HepG2 (cell line): Measurements from ENCODE around the gene CARHSP1. TPM values are rescaled to one million over a fixed set of nuclear protein-coding genes. Genes with fewer than 3 reads are reported as not detected.
A peak's percentile ranks its signal among the peaks of the same experiment; 100 is the strongest.

ENCODE experiments used
- ATAC-seq: fragments of 200-7000 bp; cut with Tn5 transposase; 3 replicates; pipeline ENCODE4 v1.9.1; 2020; ENCODE audit warnings: mild to moderate bottlenecking, moderate library complexity
- BruUV-seq: library from RNA; stranded (reverse); fragments of 400-500 nt; replicated peaks from 2 replicates; lab custom pipeline; 2021; lab: Mats Ljungman, UMichigan
- CTCF ChIA-PET: fragments of 300-600 bp; formaldehyde crosslinking; extraction: SDS; loops from one replicate; lab custom pipeline; 2021; ENCODE audit warnings: low total read pairs, inconsistent platforms, low intra/inter-chr PET ratio; lab: Yijun Ruan, JAX
- POLR2A ChIA-PET: fragments of 350-600 bp; sonication (Branson Sonifier 250); formaldehyde crosslinking; loops from one replicate; lab custom pipeline; 2020; ENCODE audit warnings: antibody characterized with exemption, inconsistent platforms; lab: Yijun Ruan, JAX
- DNase-seq: peaks from one replicate; pipeline ENCODE4 v3.0.0-alpha.2; 2015; ENCODE audit warnings: low spot score
- FAIRE-seq: peaks from 3 replicates; lab custom pipeline; 2011; peaks lifted over from hg19 to GRCh38; lab: Jason Lieb, UNC
- H2AFZ ChIP-seq: one replicate; pipeline ENCODE4 v1.6.1; 2011; ENCODE audit warnings: low read length, inconsistent platforms
- H3K27ac ChIP-seq: fragments of 300-600 bp; 3 replicates; pipeline ENCODE4 v1.8.0; 2011; ENCODE audit warnings: mixed run types, mild to moderate bottlenecking, mixed read lengths, low read length, inconsistent platforms; ENCODE audit not compliant: insufficient read depth; ENCODE audit errors: extremely low read length
- H3K27me3 ChIP-seq, 2 experiments: fragments of 200-600 bp in 1 of 2; 2 replicates in 1 of 2; 3 replicates in 1 of 2; pipeline versions ENCODE4 v1.6.0 to v1.8.0; 2011; ENCODE audit warnings: low read length in 2 of 2, mild to moderate bottlenecking in 2 of 2, moderate library complexity in 2 of 2, inconsistent platforms in 1 of 2; ENCODE audit not compliant: insufficient read depth in 2 of 2, control insufficient read depth in 1 of 2
- H3K36me3 ChIP-seq, 2 experiments: fragments of 200-600 bp in 1 of 2; replicated peaks in 1 of 2; 2 replicates in 1 of 2; 3 replicates in 1 of 2; pipeline versions ENCODE4 v1.5.1 to v1.8.0; 2011; ENCODE audit warnings: low read length in 2 of 2, inconsistent platforms in 1 of 2; ENCODE audit not compliant: insufficient read depth in 2 of 2, control insufficient read depth in 1 of 2
- H3K4me1 ChIP-seq: 2 replicates; pipeline ENCODE4 v1.5.1; 2012; ENCODE audit warnings: low read length, inconsistent platforms; ENCODE audit not compliant: insufficient read depth
- H3K4me2 ChIP-seq: 2 replicates; pipeline ENCODE4 v1.6.0; 2011; ENCODE audit warnings: low read depth, low read length, inconsistent platforms
- H3K4me3 ChIP-seq, 3 experiments: fragments of 200-600 bp in 1 of 3; sonication (generic), shearing (Covaris generic) in 1 of 3; replicated peaks in 1 of 3; 2 replicates each; pipeline ENCODE4 v1.5.1; 2011 to 2016; ENCODE audit warnings: low read length in 3 of 3, inconsistent platforms in 2 of 3, low read depth in 2 of 3, mild to moderate bottlenecking in 2 of 3, control low read depth in 1 of 3, mixed read lengths in 1 of 3; ENCODE audit not compliant: insufficient read depth in 1 of 3
- H3K79me2 ChIP-seq: one replicate; pipeline ENCODE4 v1.6.1; 2011; ENCODE audit warnings: low read length, inconsistent platforms; ENCODE audit not compliant: insufficient read depth
- H3K9ac ChIP-seq: 2 replicates; pipeline ENCODE4 v1.6.0; 2011; ENCODE audit warnings: mild to moderate bottlenecking, low read depth, low read length, inconsistent platforms; ENCODE audit not compliant: insufficient read depth
- H3K9me3 ChIP-seq: 2 replicates; pipeline ENCODE4 v1.5.1; 2012; ENCODE audit warnings: mild to moderate bottlenecking, low read length
- H4K20me1 ChIP-seq: 2 replicates; pipeline ENCODE4 v1.6.0; 2011; ENCODE audit warnings: inconsistent platforms, mild to moderate bottlenecking, low read length, moderate library complexity; ENCODE audit not compliant: insufficient read depth
- ARNT2 ChIP-seq: sonication (generic); formaldehyde crosslinking; IDR thresholded peaks from 2 replicates; pipeline ENCODE4 v1.8.0; 2022; ENCODE audit warnings: mild to moderate bottlenecking, low read depth, missing genetic modification reagents, moderate library complexity
- ARNTL ChIP-seq: sonication (generic); formaldehyde crosslinking; IDR thresholded peaks from 2 replicates; pipeline ENCODE4 v1.4.0; 2020; ENCODE audit warnings: mild to moderate bottlenecking, missing genetic modification reagents
- BCL6 ChIP-seq: IDR thresholded peaks from 2 replicates; pipeline ENCODE4 v1.6.1; 2016; ENCODE audit warnings: missing genetic modification reagents, missing compliant biosample characterization
- MIXL1 ChIP-seq: IDR thresholded peaks from 2 replicates; pipeline ENCODE4 v1.6.1; 2016
- MLX ChIP-seq: IDR thresholded peaks from 2 replicates; pipeline ENCODE4 v1.6.1; 2016
- MXI1 ChIP-seq: IDR thresholded peaks from 3 replicates; pipeline ENCODE4 v1.6.1; 2012; ENCODE audit warnings: low read depth, low read length, inconsistent platforms, borderline replicate concordance
- POLR2AphosphoS5 ChIP-seq: IDR thresholded peaks from 2 replicates; pipeline ENCODE4 v1.6.1; 2012; ENCODE audit warnings: low read depth, low read length
- RBM22 ChIP-seq: fragments of 200-400 bp; formaldehyde crosslinking; optimal IDR thresholded peaks from 2 replicates; pipeline ENCODE3; 2017; ENCODE audit warnings: mild to moderate bottlenecking, low read length, moderate library complexity
- STAT6 ChIP-seq: sonication (generic); formaldehyde crosslinking; IDR thresholded peaks from 2 replicates; pipeline ENCODE4 v1.4.0; 2020; ENCODE audit warnings: missing genetic modification reagents, mild to moderate bottlenecking, borderline replicate concordance
- ZBTB33 ChIP-seq: sonication (generic); formaldehyde crosslinking; IDR thresholded peaks from 2 replicates; pipeline ENCODE4 v1.4.0; 2020; ENCODE audit warnings: missing genetic modification reagents
- ZFP90 ChIP-seq: sonication (generic); formaldehyde crosslinking; IDR thresholded peaks from 2 replicates; pipeline ENCODE4 v1.8.0; 2022; ENCODE audit warnings: missing genetic modification reagents, mild to moderate bottlenecking, inconsistent platforms, borderline replicate concordance
- ZNF263 ChIP-seq: sonication (generic); formaldehyde crosslinking; IDR thresholded peaks from 2 replicates; pipeline ENCODE4 v1.4.0; 2020; ENCODE audit warnings: missing genetic modification reagents
- ZNF331 ChIP-seq: sonication (generic); formaldehyde crosslinking; IDR thresholded peaks from 2 replicates; pipeline ENCODE4 v1.4.0; 2020; ENCODE audit warnings: missing genetic modification reagents
- ZNF441 ChIP-seq: sonication (generic); formaldehyde crosslinking; IDR thresholded peaks from 2 replicates; pipeline ENCODE4 v1.7.0; 2021; ENCODE audit warnings: missing genetic modification reagents, borderline replicate concordance
- ZNF570 ChIP-seq: sonication (generic); formaldehyde crosslinking; IDR thresholded peaks from 2 replicates; pipeline ENCODE4 v1.4.0; 2020; ENCODE audit warnings: mild to moderate bottlenecking, missing genetic modification reagents, borderline replicate concordance
- ZNF816 ChIP-seq: sonication (generic); formaldehyde crosslinking; IDR thresholded peaks from 2 replicates; pipeline ENCODE4 v1.8.0; 2022; ENCODE audit warnings: missing genetic modification reagents, mild to moderate bottlenecking, borderline replicate concordance
- WGBS: methylation state at CpG from one replicate; pipeline ENCODE4 v1.1.6; 2017; ENCODE audit warnings: low lambda C conversion rate; 5-methylcytosine and 5-hydroxymethylcytosine counted together
- in situ Hi-C: cut with HindIII; loops from 2 replicates; pipeline ENCODE4 v1.10.0; 2017; ENCODE audit warnings: low pct_unique_long_range_greater_than_20kb; ENCODE audit not compliant: extremely low pct_ligation_motif_present
- intact Hi-C: fragments of 100-400 bp; cut with micrococcal nuclease; formaldehyde crosslinking; loops from one replicate; pipeline ENCODE4 v1.10.0; 2022; ENCODE audit not compliant: unreplicated experiment
- polyA plus RNA-seq, 8 experiments: library from polyadenylated mRNA; depleted of rRNA in 3 of 8; stranded (reverse) in 7 of 8; unstranded in 1 of 8; fragments of >200 nt; fragmentation: Illumina TruSeq in 4 of 8; extraction: Trizol in 4 of 8; gene quantifications; 2 replicates each; pipeline versions ENCODE4 v1.2.1 to v1.2.3, GENCODE V29; 2011 to 2016; ENCODE audit warnings: low read depth in 4 of 8, missing spikeins in 1 of 8, mixed read lengths in 1 of 8; ENCODE audit not compliant: insufficient read depth in 1 of 8
- total RNA-seq, 5 experiments: library from RNA; depleted of rRNA; stranded (reverse); fragments of >200 nt; fragmentation: Illumina TruSeq; extraction: Trizol; gene quantifications; 2 replicates each; pipeline ENCODE4 v1.2.3, GENCODE V29; 2016; ENCODE audit warnings: low read depth in 1 of 5

Gene CARHSP1
- total and polyA plus RNA-seq, 2 of the 13 experiments (the other 11 are each of a cell fraction or from before 2014, with no cell fraction given) = 173 to 345 TPM

GRCh38 chr16:8905795-8906591 lies 37.2 kb upstream of the CARHSP1 start (continued):
- TF ChIP-seq STAT6 (0 out of 2 replicates have a peak, but pooled peaks have one; percentile 37), RBM22 (peak; percentile 88), ARNT2 (CRISPR knock-in tag) (no peak), ZNF331 (CRISPR knock-in tag) (no peak), MLX (CRISPR knock-in tag) (no peak), ZNF570 (CRISPR knock-in tag) (no peak), ZFP90 (CRISPR knock-in tag) (no peak)

- intact Hi-C loops = loop anchor here (1.0 to 5.0 kb wide), 3 partner anchors 103 to 232 kb away; no protein-coding TSS in a partner anchor
- WGBS = 93% methylated on average over 13 of the region's 13 CpGs
- FAIRE-seq = peak; percentile 34
- ATAC-seq = peak; percentile 81
- BruUV-seq = no TSS peak
- H4K20me1 ChIP-seq = peaks cover 11% of the 10 kb centered on the region; the same call in 1 of the 2 replicates
- H3K4me2 ChIP-seq = no peak overlapping the region
- H3K36me3 ChIP-seq = peaks cover 60 to 95% of the 10 kb centered on the region in 2 experiments
- H3K9me3 ChIP-seq = no peaks in the 10 kb centered on the region
- H3K27me3 ChIP-seq = no peaks in the 10 kb centered on the region
- no peaks in the 10 kb centered on the region for H3K79me2 ChIP-seq
- in situ Hi-C loops = no loop called here
- no peak overlapping the region for H3K4me3 ChIP-seq
- H3K27ac ChIP-seq = no peak overlapping the region
- POLR2A ChIA-PET = no interaction called here
- no peak overlapping the region for H3K9ac ChIP-seq
- CTCF ChIA-PET = interaction anchor here (1.4 to 2.5 kb wide), 4 partner anchors 31 to 230 kb away, joined by 7 to 20 read pairs (median 9); no protein-coding TSS in a partner anchor
- peak; percentile 59 for DNase-seq
- no peak overlapping the region for H2AFZ ChIP-seq
- H3K4me1 ChIP-seq = no peaks in the 10 kb centered on the region
- TF ChIP-seq MIXL1 (0 out of 2 replicates have a peak, but pooled peaks have one; percentile 47), MXI1 (no peak), ZNF441 (CRISPR knock-in tag) (no peak), ZNF816 (CRISPR knock-in tag) (no peak), ZNF263 (CRISPR knock-in tag) (no peak), ARNTL (CRISPR knock-in tag) (no peak), BCL6 (0 out of 2 replicates have a peak, but pooled peaks have one; percentile 38), POLR2AphosphoS5 (peak; percentile 31), ZBTB33 (peak; percentile 55; the same call in 1 of the 2 replicates)
Measured at GRCh38 chr16:8905168-8905762, 36.5 kb upstream of the CARHSP1 start.
